GM21825 (cell line): ENCODE results near the gene BMERB1.

Source experiments
- ATAC-seq: cut with Tn5 transposase; IDR thresholded peaks from one replicate; pipeline ENCODE4 v1.9.1; 2021; ENCODE audit warnings: mild to moderate bottlenecking, moderate library complexity; ENCODE audit not compliant: unreplicated experiment

The BMERB1 gene

GRCh38 chr16:15493466-15494180 is 59.2 kb downstream of the BMERB1 start:
- no peak for ATAC-seq

- ATAC-seq: no peak
These were observed 59.8 kb downstream of the BMERB1 start for GRCh38 chr16:15494236-15494635.

- ATAC-seq: no peak
These were observed 61.5 kb downstream of the BMERB1 start for GRCh38 chr16:15495898-15496297.

- no peak for ATAC-seq
These were observed 64.2 kb downstream of the BMERB1 start for GRCh38 chr16:15498427-15499175.

GRCh38 chr16:15502041-15502725 is 67.8 kb downstream of the BMERB1 start:
- no peak for ATAC-seq

- no peak for ATAC-seq
These were observed 72.1 kb downstream of the BMERB1 start for GRCh38 chr16:15506441-15506840.

GRCh38 chr16:15507301-15507958 is 73.0 kb downstream of the BMERB1 start:
- ATAC-seq: no peak

- ATAC-seq: no peak
These were observed 73.7 kb downstream of the BMERB1 start for GRCh38 chr16:15507959-15508627.

GRCh38 chr16:15509051-15509592 is 74.7 kb downstream of the BMERB1 start:
- ATAC-seq: no peak

GRCh38 chr16:15509593-15510535 is 75.5 kb downstream of the BMERB1 start:
- ATAC-seq: no peak

GRCh38 chr16:15510992-15511391 is 76.6 kb downstream of the BMERB1 start:
- no peak for ATAC-seq

- ATAC-seq: no peak
These were observed 77.5 kb downstream of the BMERB1 start for GRCh38 chr16:15511759-15512487.

GRCh38 chr16:15513156-15513555 is 78.8 kb downstream of the BMERB1 start:
- ATAC-seq: no peak

GRCh38 chr16:15515992-15516391 is 81.6 kb downstream of the BMERB1 start:
- no peak for ATAC-seq

- no peak for ATAC-seq
These were observed 82.2 kb downstream of the BMERB1 start for GRCh38 chr16:15516609-15517008.

GRCh38 chr16:15517743-15518377 is 83.5 kb downstream of the BMERB1 start:
- no peak for ATAC-seq

GRCh38 chr16:15518381-15519351 is 84.3 kb downstream of the BMERB1 start:
- no peak for ATAC-seq
